ENCODE measurements around the gene MZT2A.
"Not testable (repeated sequence)": the region's sequence is repeated elsewhere in the genome, so short reads cannot be mapped to it uniquely, and the experiment has no call there.

Gene MZT2A

GRCh38 chr2:131493199-131493968 is 1.2 kb upstream of the MZT2A start:
- TF ChIP-seq CTCF (IDR thresholded peaks at IDR 0.05), result no peak
- peak overlapping the region; percentile 79 to 92 for H3K27ac ChIP-seq
- peak overlapping the region; percentile 87 for H3K4me3 ChIP-seq
- no peak for DNase-seq (ENCODE audit: low spot score)

GRCh38 chr2:131492418-131493198 is 411 bp upstream of the MZT2A start:
- peak overlapping the region; percentile 79 to 92 for H3K27ac ChIP-seq
- peak; percentile 91 for DNase-seq (ENCODE audit: low spot score)
- peak overlapping the region; percentile 87 for H3K4me3 ChIP-seq
- TF ChIP-seq CTCF (IDR thresholded peaks at IDR 0.05), result peak; percentile 84

GRCh38 chr2:131491469-131491836 is 744 bp downstream of the MZT2A start:
- not testable (repeated sequence) for DNase-seq (ENCODE audit: low spot score)
- Histone ChIP-seq H3K4me3 (peak overlapping the region; percentile 87), H3K27ac (peak overlapping the region in 1 of 2 donors; percentile 15)

GRCh38 chr2:131490616-131491468 is 1.4 kb downstream of the MZT2A start:
- peak overlapping the region in 1 of 2 donors; percentile 15 for H3K27ac ChIP-seq
- not testable (repeated sequence) for DNase-seq (ENCODE audit: low spot score)
- peak overlapping the region; percentile 87 for H3K4me3 ChIP-seq

- no peak overlapping the region for H3K27ac ChIP-seq
- TF ChIP-seq CTCF (IDR thresholded peaks at IDR 0.05), result no peak
- DNase-seq (ENCODE audit: low spot score), result no peak
- no peak overlapping the region for H3K4me3 ChIP-seq
These were observed 3.6 kb downstream of the MZT2A start for GRCh38 chr2:131488306-131489205.

GRCh38 chr2:131486201-131486902 is 5.8 kb downstream of the MZT2A start:
- not testable (repeated sequence) for DNase-seq (ENCODE audit: low spot score); H3K27ac ChIP-seq

GRCh38 chr2:131484906-131485460 is 7.2 kb downstream of the MZT2A start:
- DNase-seq (ENCODE audit: low spot score); H3K4me3 ChIP-seq; H3K27ac ChIP-seq: not testable (repeated sequence)

More at GRCh38 chr2:131486201-131486902, 5.8 kb downstream of the MZT2A start:
- H3K4me3 ChIP-seq, result not testable (repeated sequence)

GRCh38 chr2:131483981-131484820 is 8.0 kb downstream of the MZT2A start:
- H3K27ac ChIP-seq; DNase-seq (ENCODE audit: low spot score); H3K4me3 ChIP-seq: not testable (repeated sequence)

GRCh38 chr2:131482506-131483155 is 9.6 kb downstream of the MZT2A start:
- DNase-seq (ENCODE audit: low spot score); H3K4me3 ChIP-seq; H3K27ac ChIP-seq: not testable (repeated sequence)

GRCh38 chr2:131480351-131480750 is 11.8 kb downstream of the MZT2A start:
- H3K4me3 ChIP-seq, H3K27ac ChIP-seq: not testable (repeated sequence)
- DNase-seq (ENCODE audit: low spot score), result peak; percentile 38

- H3K4me3 ChIP-seq; DNase-seq (ENCODE audit: low spot score); H3K27ac ChIP-seq: not testable (repeated sequence)
These were observed 13.2 kb downstream of the MZT2A start for GRCh38 chr2:131478850-131479461.
